Right renal cortex interstitium (tissue), 3 donors: ENCODE results near the gene SLC16A5. TPM values are rescaled to one million over a fixed set of nuclear protein-coding genes. Genes with fewer than 3 reads are reported as not detected.
"Not testable (repeated sequence)": the region's sequence is repeated elsewhere in the genome, so short reads cannot be mapped to it uniquely, and the experiment has no call there.

Experiments
- DNase-seq, 3 donors: peaks; one replicate each; pipeline ENCODE4 v3.0.0-alpha.2; 2013; ENCODE audit warnings: low read depth in 3 of 3, low spot score in 2 of 3
- polyA plus RNA-seq, 3 donors: library from polyadenylated mRNA; unstranded; fragments of 120-200 nt; gene quantifications; one replicate each; pipeline ENCODE4 v1.2.1, GENCODE V29; 2013; ENCODE audit not compliant: insufficient read length in 3 of 3

SLC16A5 gene
- polyA plus RNA-seq, 3 donors: 21.1 to 24.8 (median 23.6) TPM

DNA sequence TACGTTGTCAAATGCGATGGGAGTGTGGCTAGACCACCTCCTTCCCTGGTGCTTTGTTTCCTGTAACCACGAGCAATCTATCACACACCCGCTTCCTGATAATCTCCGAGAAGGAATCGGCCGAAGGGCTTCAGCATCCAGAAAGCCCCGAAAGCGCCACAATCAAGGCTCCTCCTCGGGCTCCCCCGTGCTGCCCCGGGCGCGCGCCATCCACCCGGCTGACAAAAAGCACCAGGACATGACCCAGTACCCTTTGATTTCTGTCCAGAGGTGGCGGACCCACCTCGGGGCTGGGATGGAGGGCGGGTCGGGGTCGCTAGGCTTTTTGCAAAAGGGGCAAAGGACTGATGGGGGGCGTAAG, 21.3 kb downstream of the SLC16A5 start:
- no peak for DNase-seq

DNA sequence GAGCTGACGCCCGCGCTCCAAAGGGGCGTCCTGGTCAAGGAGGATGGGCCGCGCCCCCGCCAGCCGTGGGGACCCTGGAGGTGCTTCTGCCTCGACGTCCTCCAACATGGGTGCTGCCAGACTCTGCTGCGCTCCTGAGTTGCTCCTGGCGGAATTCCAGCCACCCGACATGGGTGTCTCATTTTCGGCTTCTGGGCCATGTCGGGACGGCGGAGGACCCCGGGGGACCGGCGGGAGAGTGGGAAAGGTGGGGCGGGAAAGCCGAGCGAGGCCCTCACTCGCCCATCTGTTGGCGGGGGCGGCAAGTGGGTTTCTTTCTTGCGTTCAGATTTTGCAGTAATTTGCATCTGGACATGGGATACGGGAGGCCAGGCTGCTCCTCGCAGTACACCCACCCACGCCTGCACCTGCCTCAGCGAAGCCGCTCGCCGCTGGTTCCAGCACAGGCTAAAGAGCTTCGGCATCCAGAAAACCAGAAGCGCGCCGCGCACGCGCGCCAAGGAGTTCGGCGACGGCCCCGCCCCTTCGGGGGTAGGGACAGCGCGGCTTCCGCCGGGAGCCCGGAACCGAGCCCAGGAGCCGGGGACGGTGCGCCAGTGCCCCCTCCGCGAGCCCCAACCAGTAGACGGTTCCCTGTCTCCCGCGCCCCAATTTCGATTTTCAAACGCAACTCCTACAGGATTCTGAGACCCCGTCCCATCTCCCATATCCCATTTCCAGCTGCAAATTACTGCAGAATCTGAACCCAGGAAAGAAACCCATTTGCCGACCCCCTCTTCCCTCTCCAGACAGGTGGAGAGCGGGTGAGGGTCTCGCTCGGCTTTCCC, 21.9 kb downstream of the SLC16A5 start, which contains the start of gene ARMC7:
TSS of gene ARMC7 (plus strand) at position 563 of the 827 bp plus-strand sequence. CDS start 320 bp downstream, outside the sequence.
- DNase-seq: no peak

DNA sequence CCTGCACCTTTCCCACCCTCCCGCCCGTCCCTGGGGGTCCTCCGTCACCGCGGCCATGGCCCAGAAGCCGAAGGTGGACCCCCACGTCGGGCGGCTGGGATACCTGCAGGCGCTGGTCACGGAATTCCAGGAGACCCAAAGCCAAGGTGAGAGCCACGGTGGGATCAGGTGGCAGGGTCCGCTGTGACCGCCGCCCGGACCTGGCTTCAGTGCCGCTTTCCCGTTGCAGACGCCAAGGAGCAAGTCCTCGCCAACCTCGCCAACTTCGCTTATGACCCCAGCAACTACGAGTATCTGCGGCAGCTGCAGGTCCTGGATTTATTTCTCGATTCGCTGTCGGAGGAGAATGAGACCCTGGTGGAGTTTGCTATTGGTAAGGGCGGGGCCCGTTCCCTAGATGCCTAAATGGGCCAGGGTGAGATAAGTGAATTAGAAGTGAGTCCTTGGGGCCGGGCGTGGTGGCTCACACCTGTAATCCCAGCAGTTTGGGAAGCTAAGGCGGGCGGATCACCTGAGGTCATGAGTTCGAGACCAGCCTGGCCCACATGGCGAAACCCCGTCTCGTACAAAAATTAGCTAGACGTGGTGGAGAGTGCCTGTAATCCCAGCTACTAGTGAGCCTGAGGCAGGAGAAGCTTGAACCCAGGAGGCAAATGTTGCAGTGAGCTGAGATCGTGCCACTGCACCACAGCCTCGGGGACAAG, 22.6 kb downstream of the SLC16A5 start:
- no peak for DNase-seq

DNA sequence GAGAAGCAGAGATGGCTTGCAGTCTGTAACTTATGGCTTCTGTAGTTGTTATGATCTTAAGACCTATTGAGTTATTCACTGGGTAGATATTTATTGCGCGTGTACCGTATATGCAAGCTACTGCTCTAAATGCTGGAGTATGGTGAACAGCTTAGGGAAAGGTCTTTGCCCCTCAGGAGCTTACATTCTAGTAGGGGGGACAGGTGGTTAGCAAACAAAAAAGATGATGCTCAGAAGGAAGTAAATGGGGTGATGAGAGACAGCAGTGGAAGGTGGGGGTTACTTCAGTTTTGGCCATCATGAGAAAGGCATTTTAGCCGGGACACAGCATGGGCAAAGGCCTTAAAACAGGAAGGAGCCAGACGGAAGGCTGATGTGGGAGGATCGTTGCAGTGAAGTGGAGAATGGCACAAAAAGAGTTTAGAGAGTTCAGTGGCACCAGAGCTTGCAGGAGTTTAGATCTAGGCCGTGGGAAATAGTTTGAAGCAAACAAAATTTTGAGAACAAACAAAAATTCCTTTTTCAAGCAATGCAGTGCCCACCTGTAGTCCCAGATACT, 24.1 kb downstream of the SLC16A5 start:
- no peak for DNase-seq

DNA sequence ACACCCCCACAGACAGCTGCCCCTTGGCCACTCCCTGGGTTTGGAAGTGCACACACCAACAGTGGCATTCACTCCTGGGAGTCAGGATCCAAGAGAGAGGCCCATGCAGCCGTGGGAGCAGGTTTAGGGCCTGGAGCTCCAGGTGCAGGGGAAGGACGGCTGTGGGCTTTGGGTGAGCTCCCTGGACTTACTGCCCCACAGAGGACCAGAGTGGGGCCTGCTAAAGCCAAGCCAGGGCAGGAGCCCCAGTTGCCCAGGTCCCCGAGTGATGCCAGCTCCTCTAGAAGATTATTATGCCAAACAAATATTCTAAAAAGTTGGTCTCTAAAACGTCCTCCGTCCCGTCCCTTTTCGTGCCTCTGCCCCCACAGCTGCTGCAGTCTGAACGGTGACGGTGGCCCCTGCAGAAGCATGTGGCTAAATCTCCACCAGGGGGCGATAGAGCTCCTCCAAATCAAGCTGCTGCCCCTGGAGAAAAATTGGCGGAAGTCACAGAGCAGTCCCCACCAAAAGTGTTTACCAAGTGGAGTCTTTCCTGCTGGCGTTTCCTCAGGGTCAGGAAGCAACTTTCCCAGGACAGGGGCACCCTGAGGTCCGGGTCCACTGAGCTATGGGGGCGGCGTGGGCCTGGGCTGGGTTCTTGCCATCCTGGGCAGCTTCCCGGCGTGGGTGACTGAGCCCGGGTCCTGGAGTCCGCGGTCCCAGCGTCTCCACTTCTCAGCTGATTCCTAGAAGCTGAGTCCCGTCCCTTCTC, 26.2 kb downstream of the SLC16A5 start:
- DNase-seq: peak; percentile 89 to 91 (median 90)

DNA sequence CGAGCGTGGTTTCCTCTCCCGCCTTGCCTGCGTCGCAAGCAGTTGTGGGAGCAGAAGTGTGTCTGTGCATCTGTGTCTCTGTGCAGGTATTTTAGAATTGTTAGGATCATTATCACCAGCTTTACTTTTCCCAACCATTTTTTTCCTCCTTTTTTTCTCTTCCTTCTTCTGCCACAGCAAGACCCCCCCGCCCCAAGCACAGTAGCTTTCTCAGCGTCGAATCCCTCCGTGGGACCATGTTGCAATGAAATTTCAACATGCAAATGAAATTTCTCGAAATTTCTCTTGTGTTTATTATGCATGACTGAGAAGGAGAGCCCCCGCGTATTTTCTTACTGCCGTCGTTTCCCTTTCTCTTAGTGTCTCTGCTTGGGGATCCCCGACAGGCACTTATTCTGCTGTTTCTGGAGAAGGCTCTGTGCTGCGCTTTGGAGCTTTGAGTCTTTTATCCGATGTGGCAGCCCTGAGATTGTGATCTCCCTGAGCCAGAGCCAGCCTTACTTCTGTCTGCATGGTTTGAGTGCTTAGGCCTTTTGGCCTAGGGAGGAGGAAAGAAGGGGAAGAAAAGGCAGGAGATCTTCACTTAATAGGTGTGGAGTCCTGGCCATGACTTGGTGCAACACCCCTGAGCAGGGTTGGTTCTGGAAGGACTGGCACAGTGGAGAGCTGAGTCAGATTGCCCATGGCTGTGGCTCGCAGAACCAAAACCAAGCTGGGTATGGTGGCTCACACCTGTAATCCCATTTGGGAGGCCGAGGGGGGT, 27.0 kb downstream of the SLC16A5 start:
- DNase-seq: no peak

DNA sequence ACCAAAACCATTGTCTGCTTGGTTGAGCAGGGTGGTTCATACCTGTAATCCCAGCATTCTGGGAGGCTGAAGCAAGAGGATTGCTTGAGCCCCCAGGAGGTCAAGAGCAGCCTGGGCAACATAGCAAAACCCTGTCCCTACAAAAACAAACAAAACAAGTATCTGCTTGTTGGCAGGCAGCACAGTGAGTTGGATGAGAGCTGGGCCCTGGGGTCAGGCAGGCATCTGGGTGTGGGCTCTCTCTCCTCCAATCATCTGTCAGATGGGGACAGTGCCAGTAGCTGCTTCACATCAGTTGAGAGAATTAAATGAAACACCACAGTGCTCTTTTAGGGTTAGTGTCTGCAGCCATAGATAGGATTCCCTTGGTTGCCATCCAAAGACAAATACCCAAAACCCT, 27.8 kb downstream of the SLC16A5 start:
- no peak for DNase-seq

DNA sequence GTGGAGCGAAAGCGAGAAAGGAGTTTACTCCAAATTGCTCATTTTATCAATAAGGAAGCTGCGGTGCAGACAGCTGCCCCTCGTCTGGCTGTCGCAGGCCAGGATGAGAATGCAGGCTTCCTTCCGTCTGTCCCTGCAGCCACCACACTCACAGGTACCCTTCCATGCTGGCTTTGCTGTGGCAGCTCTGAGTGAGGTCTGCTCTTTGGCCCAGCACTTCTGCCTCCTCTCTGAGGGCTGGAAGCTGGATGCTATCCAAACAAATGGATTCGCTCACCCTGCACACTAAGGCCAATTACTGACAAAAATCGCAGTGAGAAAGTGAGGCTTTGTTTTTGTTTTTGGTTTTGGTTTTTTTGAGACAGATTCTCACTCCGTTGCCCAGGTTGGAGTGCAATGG, 29.0 kb downstream of the SLC16A5 start:
- no peak for DNase-seq

DNA sequence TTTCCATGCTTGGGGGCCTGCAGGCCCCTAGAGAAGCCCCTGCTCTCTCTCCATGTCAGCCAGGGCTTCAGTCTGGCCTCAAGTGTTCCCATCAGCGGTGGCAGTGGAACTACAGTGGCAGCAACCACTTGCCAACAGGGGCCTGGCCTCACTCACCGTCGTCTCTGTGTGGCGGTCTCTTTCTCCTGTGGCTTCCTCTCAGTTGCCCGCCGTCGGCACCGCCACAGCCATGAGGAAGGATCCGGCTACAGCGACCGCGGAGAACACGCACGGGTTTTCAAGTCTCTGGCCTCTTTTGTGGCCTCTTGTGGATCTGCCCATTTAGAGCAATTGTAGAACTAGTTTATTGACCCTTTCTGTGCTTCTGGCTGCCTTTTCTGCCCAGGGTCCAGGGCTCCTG, 30.6 kb downstream of the SLC16A5 start:
- DNase-seq: no peak

DNA sequence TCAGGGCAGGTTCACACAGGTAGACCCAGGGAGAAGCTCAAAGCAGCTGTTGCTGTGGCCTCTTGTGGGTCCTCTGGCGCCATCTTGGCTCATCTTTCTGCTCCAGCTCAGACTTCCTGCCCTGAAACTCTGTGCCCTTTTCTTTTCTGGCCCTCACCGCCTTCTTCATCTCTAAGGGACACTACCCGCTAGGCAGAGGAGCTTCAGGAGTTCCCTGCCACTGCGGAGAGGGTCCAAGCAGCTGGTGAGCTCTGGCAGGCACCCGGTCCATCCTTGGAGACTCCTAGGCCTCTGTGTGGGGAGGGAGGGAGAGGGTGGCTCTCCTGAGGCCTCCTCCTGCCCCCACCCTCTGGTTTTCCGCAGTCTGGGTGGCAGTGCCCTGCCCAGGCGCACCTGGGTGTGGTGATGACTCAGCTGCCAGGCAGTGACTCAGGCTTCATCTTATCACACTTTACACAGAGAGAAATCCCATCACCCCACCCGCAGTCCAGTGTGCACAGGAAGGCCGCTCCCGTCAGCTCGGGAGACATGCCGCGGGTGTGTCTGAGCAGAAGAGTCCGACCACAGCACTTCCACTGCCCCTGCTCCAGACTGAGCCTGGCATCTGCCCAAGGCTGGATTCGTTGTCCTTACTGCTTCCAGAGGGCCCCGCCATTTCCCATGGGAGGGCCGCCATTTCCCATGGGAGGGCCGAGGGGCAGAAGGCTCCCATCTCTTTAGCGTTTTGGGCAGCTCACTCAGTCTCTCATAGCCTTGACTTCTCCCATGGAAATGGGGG, 36.5 kb downstream of the SLC16A5 start:
- DNase-seq: no peak

DNA sequence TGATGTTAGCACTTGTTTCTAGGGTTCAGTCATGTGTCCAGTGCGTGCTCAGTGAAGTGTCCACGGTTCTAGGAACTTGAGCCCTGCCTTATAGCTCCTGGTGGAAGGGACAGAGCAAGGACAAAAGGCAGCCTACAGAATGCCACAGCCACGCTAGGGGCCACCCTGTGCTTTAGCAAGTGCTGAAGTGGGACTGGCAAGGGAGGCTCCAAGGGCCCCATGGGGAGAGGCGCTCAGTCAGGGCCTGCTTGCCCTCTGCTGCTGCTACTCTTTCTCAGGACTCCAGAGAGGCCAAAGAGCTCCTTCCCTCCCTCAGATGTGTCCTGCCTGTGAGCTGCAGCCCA, 37.0 kb downstream of the SLC16A5 start:
- no peak for DNase-seq

DNA sequence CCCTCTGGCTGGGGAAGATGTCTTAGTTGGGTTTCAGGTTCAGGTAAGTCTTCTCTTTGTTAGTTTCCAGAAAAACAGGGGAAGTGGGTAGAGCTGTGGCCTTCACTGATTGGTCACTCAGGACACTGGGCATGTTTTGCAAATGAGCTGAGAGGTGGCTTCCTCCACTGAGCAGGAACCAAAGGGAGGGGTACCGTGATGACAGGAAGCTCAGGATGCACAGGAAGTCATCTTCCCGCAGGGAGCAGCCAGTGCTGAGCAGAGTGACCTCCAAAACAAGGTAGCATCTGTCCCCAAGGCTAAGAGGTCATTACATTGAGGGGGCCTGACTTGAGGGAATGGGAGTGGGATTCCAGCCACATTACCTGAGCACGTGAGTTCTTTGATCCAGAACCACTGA, 38.2 kb downstream of the SLC16A5 start:
- no peak for DNase-seq

DNA sequence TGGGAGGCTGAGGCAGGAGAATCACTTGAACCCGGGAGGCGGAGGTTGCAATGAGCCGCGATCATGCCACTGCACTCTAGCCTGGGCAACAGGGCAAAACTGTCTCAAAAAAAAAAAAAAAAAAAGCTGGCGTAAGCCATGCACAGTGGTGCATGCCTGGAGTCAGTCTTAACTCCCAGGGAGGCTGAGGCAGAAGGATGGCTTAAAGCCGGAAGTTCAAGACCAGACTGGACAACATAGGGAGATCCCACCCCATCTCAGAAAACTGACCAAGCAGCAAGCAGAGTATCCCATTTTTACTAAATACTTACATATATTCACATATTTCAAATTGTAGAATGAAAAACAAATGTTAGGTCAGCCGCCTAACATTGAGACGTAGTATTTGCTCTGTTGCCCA, 39.2 kb downstream of the SLC16A5 start:
- DNase-seq: no peak

DNA sequence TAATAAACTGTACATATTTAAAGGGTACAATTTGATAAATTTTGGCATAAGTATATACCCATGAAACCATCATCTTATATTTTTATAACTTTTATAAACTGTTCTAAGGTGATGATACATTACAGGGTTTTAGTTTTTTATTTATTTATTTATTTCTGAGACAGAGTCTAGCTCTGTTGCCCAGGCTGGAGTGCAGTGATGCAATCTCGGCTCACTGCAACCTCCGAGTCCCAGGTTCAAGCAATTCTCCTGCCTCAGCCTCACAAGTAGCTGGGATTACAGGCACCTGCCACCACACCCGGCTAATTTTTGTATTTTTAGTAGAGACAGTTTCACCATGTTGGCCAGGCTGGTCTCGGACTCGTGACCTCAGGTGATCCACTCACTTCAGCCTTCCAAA, 40.2 kb downstream of the SLC16A5 start:
- DNase-seq: not testable (repeated sequence)

DNA sequence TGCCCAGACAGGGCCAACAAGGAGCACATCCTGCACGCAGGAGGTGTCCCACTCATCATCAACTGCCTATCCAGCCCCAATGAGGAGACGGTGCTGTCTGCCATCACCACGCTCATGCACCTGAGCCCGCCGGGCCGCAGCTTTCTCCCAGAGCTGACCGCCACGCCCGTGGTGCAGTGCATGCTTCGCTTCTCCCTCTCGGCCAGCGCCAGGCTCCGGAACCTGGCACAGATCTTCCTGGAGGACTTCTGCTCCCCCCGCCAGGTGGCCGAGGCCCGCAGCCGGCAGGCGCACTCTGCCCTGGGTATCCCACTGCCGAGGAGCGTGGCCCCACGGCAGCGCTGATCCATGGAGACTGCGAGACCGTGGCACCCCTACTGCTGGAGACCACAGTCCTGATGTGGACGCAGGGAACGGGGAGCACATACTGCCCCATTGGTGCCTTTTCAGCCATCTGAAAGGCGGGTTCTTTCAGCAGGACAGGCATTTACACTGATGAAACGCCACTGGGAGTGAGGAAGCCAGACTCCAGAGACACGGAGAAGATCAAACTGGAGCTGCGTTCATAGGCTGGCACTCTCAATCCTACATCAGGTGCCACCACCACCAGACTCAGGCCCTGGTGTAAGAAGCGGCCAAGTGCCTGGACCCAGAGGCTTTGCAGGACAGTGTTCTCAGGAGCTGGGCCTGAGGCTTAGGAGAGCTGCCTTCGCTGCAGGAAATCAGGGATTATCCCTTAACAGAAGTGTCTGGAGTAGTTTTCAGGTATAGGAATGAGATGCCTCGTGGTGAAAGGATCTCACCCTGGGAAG, 41.1 kb downstream of the SLC16A5 start:
- no peak for DNase-seq

DNA sequence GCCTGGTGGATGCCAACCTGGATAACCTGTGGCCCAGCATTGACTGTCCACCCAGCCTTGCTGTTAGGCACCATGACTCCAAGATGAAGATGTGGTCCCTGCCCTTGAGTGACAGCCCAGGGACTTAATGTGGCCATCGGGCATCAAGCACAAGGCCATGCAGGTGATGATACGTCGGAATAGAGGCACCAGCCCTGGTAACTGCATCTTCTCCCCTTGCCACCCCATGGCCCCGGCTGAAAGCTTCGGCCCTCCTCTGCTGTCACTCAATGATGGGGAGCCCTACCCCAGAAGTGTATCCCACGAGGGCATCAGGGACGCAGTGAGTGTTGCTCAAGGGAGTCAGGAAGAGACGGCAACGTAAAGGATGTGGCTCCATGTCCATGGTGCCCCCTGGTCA, 41.8 kb downstream of the SLC16A5 start:
- no peak for DNase-seq

DNA sequence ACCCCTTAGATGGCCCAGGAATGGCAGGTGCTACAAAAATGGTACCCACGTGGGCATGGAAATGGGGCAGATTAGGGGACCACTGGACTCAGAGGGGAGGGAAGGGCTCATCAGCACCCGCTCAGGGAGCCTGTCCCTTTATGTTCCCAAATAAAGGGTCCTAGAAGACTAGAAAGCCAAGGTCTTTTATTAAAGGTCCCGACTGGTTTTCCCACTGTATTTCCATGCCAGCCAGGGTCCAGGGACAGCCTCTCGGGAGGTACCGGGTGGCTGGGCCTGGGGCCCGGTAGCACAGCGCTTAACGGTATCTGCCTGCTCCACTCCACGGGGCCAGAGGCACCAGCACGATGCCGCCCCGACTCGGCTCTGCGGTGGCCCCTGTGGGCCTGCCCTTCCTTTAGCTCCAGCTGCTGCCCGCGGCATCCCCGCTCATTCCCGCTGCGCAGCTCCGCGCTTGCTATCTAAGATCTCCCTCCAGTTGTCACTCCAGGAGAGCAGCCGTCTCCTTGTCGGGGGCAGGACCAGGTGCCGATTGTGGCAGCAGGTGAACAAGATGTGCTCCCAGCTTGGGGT, 42.4 kb downstream of the SLC16A5 start:
- no peak for DNase-seq

DNA sequence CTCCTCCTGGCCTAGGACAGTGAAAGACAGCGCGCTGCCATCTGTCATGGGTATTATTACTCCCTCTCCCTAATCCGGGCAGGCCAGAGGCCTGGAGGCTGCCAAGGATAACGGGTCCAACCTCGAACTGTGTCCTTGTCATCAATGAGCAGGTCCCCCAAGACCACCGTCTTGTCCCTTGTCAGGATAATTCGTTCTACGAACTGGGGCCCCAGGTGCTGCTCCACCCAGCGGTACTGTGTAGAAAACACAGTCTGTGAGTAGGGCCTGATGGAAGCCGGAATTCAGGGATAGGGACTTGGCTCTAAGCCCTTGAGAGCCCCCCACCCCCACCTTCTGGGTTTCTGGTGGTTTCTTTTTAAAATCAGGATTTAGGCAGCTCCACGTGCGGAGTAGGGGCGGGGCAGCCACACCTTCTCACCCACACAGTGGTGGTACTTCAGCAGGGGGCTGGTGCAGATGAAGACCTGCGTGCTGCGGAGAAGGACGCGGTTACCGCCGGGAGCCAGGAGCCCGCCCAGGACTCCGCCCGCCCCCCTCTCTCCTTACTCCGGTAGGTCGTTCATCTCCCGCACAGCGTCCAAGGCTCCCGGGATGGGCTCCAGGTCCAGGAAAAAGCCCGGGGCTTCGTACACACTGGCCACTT, 43.0 kb downstream of the SLC16A5 start:
- peak in 1 of 3 donors; percentile 29 for DNase-seq
